Esophagus muscularis mucosa (tissue), 4 donors: Measurements from ENCODE around the gene GREB1. TPM values are rescaled to one million over a fixed set of nuclear protein-coding genes. Genes with fewer than 3 reads are reported as not detected.

Experiments used
- DNase-seq: peaks from one replicate; pipeline ENCODE4 v3.0.0-alpha.2; 2017; ENCODE audit errors: extremely low spot score
- H3K27ac ChIP-seq, 4 donors: fragments of 200-600 bp; sonication (generic); replicated peaks in 1 of 4; 1 replicate in 3 of 4; 2 replicates in 1 of 4; pipeline ENCODE4 v1.5.1; 2016 to 2019; ENCODE audit warnings: mild to moderate bottlenecking in 1 of 4
- H3K27me3 ChIP-seq, 4 donors: fragments of 200-600 bp; sonication (generic); one replicate each; pipeline versions ENCODE4 v1.5.1 to v1.6.0; 2016 to 2019
- H3K36me3 ChIP-seq, 4 donors: fragments of 200-600 bp; sonication (generic); one replicate each; pipeline ENCODE4 v1.5.1; 2016 to 2019
- H3K4me1 ChIP-seq, 4 donors: fragments of 200-600 bp; sonication (generic); one replicate each; pipeline ENCODE4 v1.5.1; 2016 to 2019
- H3K4me3 ChIP-seq, 4 donors: fragments of 200-600 bp; sonication (generic); 1 replicate in 2 of 4; 2 replicates in 2 of 4; pipeline ENCODE4 v1.5.1; 2016 to 2019; ENCODE audit warnings: mild to moderate bottlenecking in 4 of 4, moderate library complexity in 1 of 4
- H3K9me3 ChIP-seq, 4 donors: fragments of 200-600 bp; sonication (generic); 1 replicate in 3 of 4; 2 replicates in 1 of 4; pipeline ENCODE4 v1.5.1; 2016 to 2019
- CTCF ChIP-seq, 3 experiments: fragments of 200-600 bp in 2 of 3; fragments of 450-650 bp in 1 of 3; sonication (generic) in 2 of 3; IDR thresholded peaks; one replicate each; pipeline ENCODE4 v1.5.1; 2017 to 2019; ENCODE audit warnings: antibody characterized with exemption in 3 of 3, mild to moderate bottlenecking in 2 of 3, moderate library complexity in 1 of 3
- EP300 ChIP-seq: sonication (generic); formaldehyde crosslinking; IDR thresholded peaks from one replicate; pipeline ENCODE4 v1.6.1; 2017; ENCODE audit warnings: antibody characterized with exemption
- POLR2A ChIP-seq: fragments of 450-650 bp; IDR thresholded peaks from one replicate; pipeline ENCODE4 v1.6.1; 2017; ENCODE audit warnings: antibody characterized with exemption, moderate library complexity, mild to moderate bottlenecking, low read depth
- POLR2AphosphoS5 ChIP-seq, 2 donors: sonication (generic); formaldehyde crosslinking; IDR thresholded peaks; one replicate each; pipeline ENCODE4 v1.6.1; 2017; ENCODE audit warnings: antibody characterized with exemption in 2 of 2
- WGBS: methylation state at CpG from one replicate; pipeline ENCODE4 v1.1.5; 2018; 5-methylcytosine and 5-hydroxymethylcytosine counted together
- intact Hi-C: fragments of 100-400 bp; cut with DNase I; formaldehyde crosslinking; loops from one replicate; pipeline ENCODE4 v1.15.1; 2023
- total RNA-seq, 4 donors: library from RNA; depleted of rRNA; stranded (reverse); fragments of >200 nt; gene quantifications; one replicate each; pipeline versions ENCODE4 v1.1.0 to v1.2.1, GENCODE V29; 2016

The GREB1 gene
- total RNA-seq, 4 donors from 2014 or later, result 3.7 to 11.0 (median 7.7) TPM

GRCh38 chr2:11553661-11554398 lies 20.0 kb downstream of the GREB1 start:
- WGBS, result 73% methylated on average over 10 of the region's 10 CpGs

GRCh38 chr2:11554399-11554716 lies 20.5 kb downstream of the GREB1 start:
- intact Hi-C loops, result no loop called here
- no peak overlapping the region for H3K27ac ChIP-seq
- 69% methylated on average over 4 of the region's 4 CpGs for WGBS

More at GRCh38 chr2:11553661-11554398, 20.0 kb downstream of the GREB1 start:
- Histone ChIP-seq H3K9me3 (peaks cover 0 to 5% (median 0%) of the 10 kb centered on the region in 4 donors), H3K4me1 (no peaks in the 10 kb centered on the region), H3K27ac (no peak overlapping the region), H3K27me3 (peaks cover 0 to 12% (median 0%) of the 10 kb centered on the region in 4 donors), H3K4me3 (no peak overlapping the region), H3K36me3 (no peaks in the 10 kb centered on the region)
- DNase-seq, result no peak
- intact Hi-C loops, result no loop called here
- TF ChIP-seq CTCF (IDR thresholded peaks at IDR 0.05) (no peak), POLR2A (no peak), POLR2AphosphoS5 (IDR thresholded peaks at IDR 0.05) (no peak), EP300 (no peak)

GRCh38 chr2:11556101-11556806 lies 22.4 kb downstream of the GREB1 start:
- Histone ChIP-seq H3K27ac (no peak overlapping the region), H3K4me3 (no peak overlapping the region), H3K36me3 (no peaks in the 10 kb centered on the region), H3K9me3 (no peaks in the 10 kb centered on the region), H3K4me1 (no peaks in the 10 kb centered on the region), H3K27me3 (peaks cover 0 to 12% (median 0%) of the 10 kb centered on the region in 4 donors)
- 78% methylated on average over 20 of the region's 20 CpGs for WGBS
- no peak for TF ChIP-seq POLR2A
- TF ChIP-seq EP300, result no peak
- TF ChIP-seq POLR2AphosphoS5 (IDR thresholded peaks at IDR 0.05), result no peak
- TF ChIP-seq CTCF (IDR thresholded peaks at IDR 0.05), result no peak
- intact Hi-C loops, result no loop called here
- no peak for DNase-seq

More at GRCh38 chr2:11554399-11554716, 20.5 kb downstream of the GREB1 start:
- no peak for DNase-seq
- TF ChIP-seq POLR2A (no peak), POLR2AphosphoS5 (IDR thresholded peaks at IDR 0.05) (no peak), CTCF (IDR thresholded peaks at IDR 0.05) (no peak), EP300 (no peak)
- peaks cover 0 to 12% (median 0%) of the 10 kb centered on the region in 4 donors for H3K27me3 ChIP-seq
- H3K36me3 ChIP-seq, result no peaks in the 10 kb centered on the region
- H3K4me1 ChIP-seq, result no peaks in the 10 kb centered on the region
- no peak overlapping the region for H3K4me3 ChIP-seq
- peaks cover 0 to 1% (median 0%) of the 10 kb centered on the region in 4 donors for H3K9me3 ChIP-seq

- no peak overlapping the region for H3K4me3 ChIP-seq
- no peak overlapping the region for H3K27ac ChIP-seq
These were observed 24.5 kb downstream of the GREB1 start for GRCh38 chr2:11558214-11558886.

More at GRCh38 chr2:11558214-11558886, 24.5 kb downstream of the GREB1 start:
- Histone ChIP-seq H3K36me3 (no peaks in the 10 kb centered on the region), H3K27me3 (peaks cover 0 to 12% (median 0%) of the 10 kb centered on the region in 4 donors), H3K4me1 (no peaks in the 10 kb centered on the region), H3K9me3 (no peaks in the 10 kb centered on the region)
- no peak for DNase-seq
- WGBS, result 75% methylated on average over 10 of the region's 10 CpGs
- TF ChIP-seq POLR2AphosphoS5 (IDR thresholded peaks at IDR 0.05) (no peak), EP300 (no peak), POLR2A (no peak), CTCF (IDR thresholded peaks at IDR 0.05) (no peak)
- intact Hi-C loops, result no loop called here
